Spinal cord (tissue), 10 donors: ENCODE results near the gene CAPN8. TPM values are rescaled to one million over a fixed set of nuclear protein-coding genes. Genes with fewer than 3 reads are reported as not detected.
A peak's percentile ranks its signal among the peaks of the same experiment; 100 is the strongest.

Experiments
- DNase-seq, 6 donors: peaks; one replicate each; pipeline versions ENCODE4 v3.0.0 to v3.0.0-alpha.2; 2013 to 2015; ENCODE audit warnings: low spot score in 6 of 6, low read depth in 4 of 6
- H3K27ac ChIP-seq: one replicate; pipeline ENCODE4 v1.5.1; 2013; ENCODE audit warnings: low read depth, low read length, control low read depth
- H3K27me3 ChIP-seq: one replicate; pipeline ENCODE4 v1.6.1; 2013; ENCODE audit warnings: low read length; ENCODE audit not compliant: control insufficient read depth, insufficient read depth
- H3K36me3 ChIP-seq: one replicate; pipeline ENCODE4 v1.6.1; 2013; ENCODE audit warnings: low read length; ENCODE audit not compliant: control insufficient read depth, insufficient read depth
- H3K4me1 ChIP-seq: one replicate; pipeline ENCODE4 v1.6.1; 2013; ENCODE audit warnings: low read length; ENCODE audit not compliant: control insufficient read depth, insufficient read depth
- H3K4me3 ChIP-seq: one replicate; pipeline ENCODE4 v1.5.1; 2013; ENCODE audit warnings: low read depth, low read length, control low read depth
- H3K9me3 ChIP-seq: one replicate; pipeline ENCODE4 v1.6.1; 2013; ENCODE audit warnings: low read length; ENCODE audit not compliant: control insufficient read depth, insufficient read depth
- WGBS: methylation state at CpG from one replicate; pipeline ENCODE4 v1.1.5; 2013; ENCODE audit warnings: missing lambda C conversion rate; ENCODE audit not compliant: insufficient coverage; 5-methylcytosine and 5-hydroxymethylcytosine counted together
- polyA plus RNA-seq, 2 donors: library from polyadenylated mRNA; unstranded; fragments of 120-200 nt; gene quantifications; one replicate each; pipeline ENCODE4 v1.2.1, GENCODE V29; 2013; ENCODE audit not compliant: insufficient read length in 2 of 2
- small RNA-seq: library from RNA; depleted of rRNA; stranded (forward); fragments of <200 nt; gene quantifications from one replicate; pipeline ENCODE3, GENCODE V24; 2014; ENCODE audit warnings: low replicate concordance
- total RNA-seq, 2 donors: library from RNA; depleted of rRNA in 1 of 2; stranded (reverse); fragments of 120-200 nt in 1 of 2; fragments of >200 nt in 1 of 2; gene quantifications; one replicate each; pipeline versions ENCODE4 v1.2.3 to v1.2.4, GENCODE V29; 2013 to 2014
- donor health status: healthy.

Gene CAPN8
- total and polyA plus RNA-seq, 4 donors = 0.10 to 0.99 (median 0.53) TPM

- Histone ChIP-seq H3K4me3 (no peak overlapping the region), H3K9me3 (no peaks in the 10 kb centered on the region), H3K4me1 (no peaks in the 10 kb centered on the region), H3K27me3 (no peaks in the 10 kb centered on the region), H3K27ac (no peak overlapping the region), H3K36me3 (no peaks in the 10 kb centered on the region)
- WGBS = 71% methylated on average over 3 of the region's 4 CpGs
- DNase-seq = peak in 2 of 6 donors; percentile 29 to 53
Measured at GRCh38 chr1:223504741-223505140, 160.8 kb downstream of the CAPN8 start.

DNA sequence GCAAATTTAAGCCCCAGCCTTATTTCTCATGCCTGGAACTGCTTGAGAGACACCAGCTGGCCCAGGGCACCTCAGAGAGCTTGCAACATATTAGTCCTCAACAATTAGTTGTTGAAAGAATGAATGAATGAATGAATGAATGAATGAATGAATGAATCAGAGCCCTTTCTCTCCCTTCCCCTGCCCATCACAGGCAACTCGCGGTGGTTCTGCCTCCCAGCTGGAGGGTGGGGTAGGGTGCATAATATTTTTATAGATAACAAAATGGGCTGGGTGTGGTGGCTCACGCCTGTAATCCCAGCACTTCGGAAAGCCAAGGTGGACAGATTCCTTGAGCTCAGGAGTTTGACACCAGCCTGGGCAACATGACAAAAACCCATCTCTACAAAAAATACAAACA is 162.2 kb downstream of the CAPN8 start:
- Histone ChIP-seq H3K36me3 (no peaks in the 10 kb centered on the region), H3K4me3 (no peak overlapping the region), H3K9me3 (no peaks in the 10 kb centered on the region), H3K27me3 (no peaks in the 10 kb centered on the region), H3K4me1 (no peaks in the 10 kb centered on the region), H3K27ac (no peak overlapping the region)
- WGBS = no CpG with 5 or more reads among the region's 4 CpGs
- DNase-seq = no peak

DNA sequence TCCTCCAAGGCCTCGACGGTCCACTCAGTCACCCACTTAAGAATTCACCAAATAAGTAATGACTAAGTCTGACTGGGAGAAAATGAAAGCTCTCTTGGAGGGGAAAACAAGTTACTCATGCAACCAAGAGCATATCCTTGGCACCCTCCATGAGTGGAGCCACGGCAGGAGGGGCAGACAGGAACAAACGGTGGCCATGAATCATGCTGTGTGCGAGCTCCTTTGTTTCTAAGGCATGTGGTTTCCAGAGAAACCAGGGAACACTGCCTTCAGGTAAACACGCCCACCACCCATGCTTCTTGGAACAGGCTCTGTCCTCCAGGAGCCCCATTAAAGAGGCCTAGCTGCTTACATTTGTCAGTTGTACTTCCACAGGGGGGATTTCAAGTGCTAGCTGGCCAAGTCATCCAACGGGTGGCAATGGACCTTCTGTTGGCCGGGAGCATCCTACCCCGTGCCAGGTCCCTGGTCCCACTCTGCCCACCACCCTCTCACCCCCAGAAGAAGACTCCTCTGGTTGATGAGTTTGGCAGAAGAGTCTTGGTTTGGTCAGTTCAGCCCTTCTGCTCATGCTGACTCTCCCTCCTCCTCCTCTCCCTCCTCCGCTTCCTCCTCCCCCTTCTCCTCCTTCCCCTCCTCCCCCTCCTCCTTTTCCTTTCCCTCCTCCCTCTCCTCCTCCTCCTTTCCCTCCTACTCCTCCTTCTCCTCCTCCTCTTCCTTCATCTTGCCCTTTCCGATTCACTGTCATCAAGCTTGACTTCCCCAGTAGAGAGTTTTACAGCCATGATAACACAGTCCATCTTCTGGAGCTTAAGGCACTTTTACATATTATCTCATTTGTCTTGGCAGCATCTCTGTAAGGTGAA is 164.7 kb downstream of the CAPN8 start:
- peak in 1 of 6 donors; percentile 43 for DNase-seq
- Histone ChIP-seq H3K4me1 (no peaks in the 10 kb centered on the region), H3K27ac (no peak overlapping the region), H3K9me3 (no peaks in the 10 kb centered on the region), H3K36me3 (no peaks in the 10 kb centered on the region), H3K4me3 (no peak overlapping the region), H3K27me3 (no peaks in the 10 kb centered on the region)
- 54% methylated on average over 6 of the region's 11 CpGs for WGBS

DNA sequence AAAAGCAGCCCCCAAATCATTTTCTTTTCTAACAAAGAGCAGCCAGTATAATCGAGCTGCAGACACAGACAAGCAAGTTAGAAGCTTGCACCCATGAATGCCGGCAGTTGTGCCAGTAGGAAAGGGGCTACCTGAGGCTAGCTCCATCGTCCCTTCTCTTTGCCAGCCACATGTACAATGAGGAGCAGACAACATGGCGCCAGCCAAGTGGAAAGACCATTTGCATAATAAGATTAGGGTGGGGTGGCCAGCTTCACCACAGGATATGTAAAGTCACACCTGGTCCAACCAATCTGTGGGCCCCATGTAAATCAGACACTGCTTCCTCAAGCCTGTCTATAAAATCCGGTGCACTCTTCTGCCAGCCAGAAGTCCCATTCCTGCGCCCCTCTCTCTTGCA is 168.6 kb downstream of the CAPN8 start:
- Histone ChIP-seq H3K4me1 (no peaks in the 10 kb centered on the region), H3K27me3 (no peaks in the 10 kb centered on the region), H3K9me3 (no peaks in the 10 kb centered on the region), H3K36me3 (no peaks in the 10 kb centered on the region), H3K4me3 (no peak overlapping the region), H3K27ac (no peak overlapping the region)
- 86% methylated on average over 5 of the region's 6 CpGs for WGBS
- no peak for DNase-seq

DNA sequence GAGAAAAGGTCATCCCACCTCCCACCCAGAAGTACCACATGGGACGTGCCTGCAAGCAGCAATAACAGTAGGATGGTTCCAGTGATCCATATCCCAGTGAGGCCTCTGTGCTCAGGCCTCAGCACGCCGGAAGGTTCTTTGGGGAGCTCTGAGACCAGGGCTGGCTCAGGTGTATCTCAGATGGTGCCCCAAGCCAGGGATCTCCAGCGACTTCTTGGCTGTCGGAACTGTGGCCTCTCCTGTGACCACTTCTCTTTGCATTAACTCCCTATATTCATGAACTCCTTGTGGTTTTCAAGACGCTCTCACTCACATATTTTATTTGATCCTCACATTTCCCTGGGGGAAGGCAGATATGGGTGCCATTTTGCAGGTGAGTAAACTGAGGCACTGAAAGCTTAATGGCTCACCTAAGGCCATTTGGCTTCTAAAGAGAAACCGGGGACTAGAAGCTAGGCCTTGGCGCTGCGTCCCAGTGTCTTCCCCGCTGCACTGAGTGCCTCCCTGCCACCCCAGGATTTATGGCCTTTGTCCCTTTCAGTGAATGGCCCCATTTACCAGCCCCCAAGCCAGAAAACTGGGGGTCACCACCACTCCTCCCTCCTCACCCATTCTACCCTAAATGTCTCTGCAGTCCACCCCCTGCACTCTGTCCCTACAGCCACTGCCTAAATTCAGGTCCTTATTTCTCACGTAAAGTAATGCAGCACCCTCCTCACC is 170.4 kb downstream of the CAPN8 start:
- H3K27ac ChIP-seq = no peak overlapping the region
- WGBS = 88% methylated on average over 9 of the region's 11 CpGs

GRCh38 chr1:223492044-223492443 is 173.5 kb downstream of the CAPN8 start:
- Histone ChIP-seq H3K9me3 (no peaks in the 10 kb centered on the region), H3K4me1 (peaks cover 3% of the 10 kb centered on the region), H3K4me3 (no peak overlapping the region), H3K27me3 (no peaks in the 10 kb centered on the region), H3K27ac (no peak overlapping the region), H3K36me3 (no peaks in the 10 kb centered on the region)
- DNase-seq = no peak
- WGBS = 26% methylated on average over 3 of the region's 7 CpGs

More for the DNA sequence above, 170.4 kb downstream of the CAPN8 start:
- DNase-seq = no peak
- Histone ChIP-seq H3K9me3 (no peaks in the 10 kb centered on the region), H3K27me3 (no peaks in the 10 kb centered on the region), H3K4me1 (no peaks in the 10 kb centered on the region), H3K4me3 (no peak overlapping the region), H3K36me3 (no peaks in the 10 kb centered on the region)

Small RNA genes lying within 50 kb of the gene (small RNA-seq; reads per million reads assigned to genes)
- gene RNU6-1248P = not detected
- gene SNRPEP10 = not detected

Other genes with a start within 250 kb of the CAPN8 start
- gene CAPN2, start 46.8 kb upstream of the CAPN8 start, total RNA-seq = 100 to 1,000 TPM; 103 to 152 TPM
- 100 to 1,000 TPM in 1 of 2 donors, 10 to 100 TPM in 1; 76.2 to 122 TPM for gene CAPN2, start 46.8 kb upstream of the CAPN8 start, polyA plus RNA-seq
- gene TP53BP2, start 180.2 kb upstream of the CAPN8 start, total RNA-seq = 10 to 100 TPM; 36.3 to 40.5 TPM
- 10 to 100 TPM; 34.9 to 40.1 TPM for gene TP53BP2, start 180.2 kb upstream of the CAPN8 start, polyA plus RNA-seq